Thyroid gland (tissue), 4 donors: ENCODE results near the gene FAM168A.

Source experiments
- CTCF ChIP-seq, 6 experiments: fragments of 200-600 bp in 3 of 6; fragments of 450-650 bp in 3 of 6; sonication (generic) in 3 of 6; IDR thresholded peaks; one replicate each; pipeline ENCODE4 v1.5.1; 2016 to 2019; ENCODE audit warnings: antibody characterized with exemption in 6 of 6, mild to moderate bottlenecking in 2 of 6, inconsistent platforms in 1 of 6, moderate library complexity in 1 of 6
- POLR2A ChIP-seq, 2 donors: fragments of 450-650 bp; IDR thresholded peaks; one replicate each; pipeline ENCODE4 v1.6.1; 2017; ENCODE audit warnings: antibody characterized with exemption in 2 of 2, mild to moderate bottlenecking in 2 of 2, moderate library complexity in 1 of 2

DNA sequence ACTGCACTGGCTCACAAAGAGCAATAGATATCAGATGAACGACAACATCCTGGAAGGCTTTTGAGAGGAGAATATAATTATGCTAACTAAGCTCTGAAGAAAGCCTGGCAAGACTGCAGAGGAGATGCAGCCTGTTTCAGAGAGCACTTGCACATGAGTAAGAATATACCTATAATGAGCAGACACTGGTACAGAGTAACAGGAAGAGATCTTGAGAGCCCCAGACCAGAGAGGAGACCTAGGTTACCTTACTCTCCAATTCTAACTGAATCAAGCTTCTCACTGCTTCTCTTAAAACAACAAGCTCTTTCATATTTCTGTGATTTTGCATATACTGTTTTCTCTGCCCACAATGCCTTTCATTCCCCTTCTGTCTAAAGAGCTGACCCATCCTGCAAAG lies 66.5 kb downstream of the FAM168A start:
- TF ChIP-seq CTCF (IDR thresholded peaks at IDR 0.05) (no peak), POLR2A (IDR thresholded peaks at IDR 0.05) (no peak)
